GM12892 (cell line): ENCODE data around the gene STT3A.

Source experiments
- POLR2A ChIP-seq: IDR thresholded peaks from 2 replicates; pipeline ENCODE4 v1.6.1; 2011; ENCODE audit warnings: low read depth, low read length, control low read depth
- TAF1 ChIP-seq: IDR thresholded peaks from 2 replicates; pipeline ENCODE4 v1.6.1; 2011; ENCODE audit warnings: low read depth, mild to moderate bottlenecking, control low read depth, low read length, borderline replicate concordance

DNA sequence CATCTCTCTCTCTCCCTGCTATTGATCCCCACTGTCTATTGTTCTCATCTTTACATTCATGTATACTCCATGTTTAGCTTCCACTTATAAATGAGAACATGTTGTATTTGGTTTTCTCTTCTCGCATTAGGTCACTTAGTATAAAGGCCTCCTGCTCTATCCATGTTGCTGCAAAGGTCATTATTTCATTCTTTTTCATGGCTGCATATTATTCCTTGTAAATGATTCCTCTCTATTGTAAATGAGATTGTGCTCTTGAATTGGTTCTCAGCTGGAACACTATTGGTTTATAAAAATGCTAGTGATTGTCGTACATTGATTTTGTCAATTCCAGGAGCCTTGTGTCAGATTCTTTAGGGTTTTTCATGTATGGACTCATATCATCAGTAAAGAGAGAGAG lies 74.5 kb downstream of the STT3A start:
- TF ChIP-seq TAF1: no peak
- TF ChIP-seq POLR2A: no peak
